Lower leg skin (tissue), 3 donors: ENCODE data around the gene FGF9.

ENCODE experiments used
- POLR2A ChIP-seq, 2 donors: fragments of 450-650 bp; IDR thresholded peaks; one replicate each; pipeline ENCODE4 v1.6.1; 2016 to 2017; ENCODE audit warnings: antibody characterized with exemption in 2 of 2, mild to moderate bottlenecking in 1 of 2, moderate library complexity in 1 of 2
- TF ChIP-seq, protein P1 (sequence below), 3 donors: fragments of 450-650 bp; IDR thresholded peaks; one replicate each; pipeline ENCODE4 v1.5.1; 2016; ENCODE audit warnings: antibody characterized with exemption in 3 of 3, mild to moderate bottlenecking in 3 of 3, moderate library complexity in 2 of 3

- TF ChIP-seq, protein P1, sequence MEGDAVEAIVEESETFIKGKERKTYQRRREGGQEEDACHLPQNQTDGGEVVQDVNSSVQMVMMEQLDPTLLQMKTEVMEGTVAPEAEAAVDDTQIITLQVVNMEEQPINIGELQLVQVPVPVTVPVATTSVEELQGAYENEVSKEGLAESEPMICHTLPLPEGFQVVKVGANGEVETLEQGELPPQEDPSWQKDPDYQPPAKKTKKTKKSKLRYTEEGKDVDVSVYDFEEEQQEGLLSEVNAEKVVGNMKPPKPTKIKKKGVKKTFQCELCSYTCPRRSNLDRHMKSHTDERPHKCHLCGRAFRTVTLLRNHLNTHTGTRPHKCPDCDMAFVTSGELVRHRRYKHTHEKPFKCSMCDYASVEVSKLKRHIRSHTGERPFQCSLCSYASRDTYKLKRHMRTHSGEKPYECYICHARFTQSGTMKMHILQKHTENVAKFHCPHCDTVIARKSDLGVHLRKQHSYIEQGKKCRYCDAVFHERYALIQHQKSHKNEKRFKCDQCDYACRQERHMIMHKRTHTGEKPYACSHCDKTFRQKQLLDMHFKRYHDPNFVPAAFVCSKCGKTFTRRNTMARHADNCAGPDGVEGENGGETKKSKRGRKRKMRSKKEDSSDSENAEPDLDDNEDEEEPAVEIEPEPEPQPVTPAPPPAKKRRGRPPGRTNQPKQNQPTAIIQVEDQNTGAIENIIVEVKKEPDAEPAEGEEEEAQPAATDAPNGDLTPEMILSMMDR (IDR thresholded peaks at IDR 0.05) = no peak
- TF ChIP-seq POLR2A (IDR thresholded peaks at IDR 0.05) = no peak
Measured at GRCh38 chr13:21709697-21710096, 38.8 kb downstream of the FGF9 start.
